Body of pancreas (tissue), 4 donors: Measurements from ENCODE around the gene PAIP1. TPM values are rescaled to one million over a fixed set of nuclear protein-coding genes. Genes with fewer than 3 reads are reported as not detected.
"Not testable (repeated sequence)": the region's sequence is repeated elsewhere in the genome, so short reads cannot be mapped to it uniquely, and the experiment has no call there.

Experiments
- ATAC-seq: fragments of 150-250 bp; one replicate; pipeline ENCODE4 v1.9.1; 2016
- DNase-seq, 4 donors: peaks; one replicate each; pipeline ENCODE4 v3.0.0-alpha.2; 2019
- H3K27ac ChIP-seq, 4 donors: fragments of 200-600 bp; sonication (generic); 1 replicate in 3 of 4; 2 replicates in 1 of 4; pipeline versions ENCODE4 v1.5.1 to v1.6.1; 2016 to 2019; ENCODE audit warnings: mild to moderate bottlenecking in 1 of 4, mixed read lengths in 1 of 4, moderate library complexity in 1 of 4
- H3K27me3 ChIP-seq, 2 donors: fragments of 200-600 bp; sonication (generic); one replicate each; pipeline ENCODE4 v1.6.0; 2016; ENCODE audit warnings: mild to moderate bottlenecking in 1 of 2
- H3K36me3 ChIP-seq, 2 donors: fragments of 200-600 bp; sonication (generic); replicated peaks in 1 of 2; 2 replicates each; pipeline ENCODE4 v1.5.1; 2016; ENCODE audit warnings: low read depth in 2 of 2; ENCODE audit not compliant: insufficient read depth in 1 of 2
- H3K4me1 ChIP-seq: fragments of 200-600 bp; sonication (generic); one replicate; pipeline ENCODE4 v1.6.0; 2016
- H3K4me3 ChIP-seq, 2 donors: fragments of 200-600 bp; sonication (generic); 1 replicate in 1 of 2; 2 replicates in 1 of 2; pipeline ENCODE4 v1.5.1; 2016 to 2019
- H3K9me3 ChIP-seq, 3 donors: fragments of 200-600 bp; sonication (generic); 1 replicate in 2 of 3; 2 replicates in 1 of 3; pipeline ENCODE4 v1.5.1; 2016
- POLR2A ChIP-seq, 3 donors: fragments of 450-650 bp; IDR thresholded peaks; one replicate each; pipeline ENCODE4 v1.6.1; 2016; ENCODE audit warnings: antibody characterized with exemption in 3 of 3, mild to moderate bottlenecking in 2 of 3
- WGBS, 2 donors: methylation state at CpG; one replicate each; pipeline ENCODE4 v1.1.5; 2017; 5-methylcytosine and 5-hydroxymethylcytosine counted together
- intact Hi-C: fragments of 100-400 bp; cut with DNase I; formaldehyde crosslinking; loops from one replicate; pipeline ENCODE4 v1.15.1; 2023
- total RNA-seq, 2 donors: library from RNA; depleted of rRNA; stranded (reverse); fragments of >200 nt; gene quantifications; one replicate each; pipeline ENCODE4 v1.1.0, GENCODE V29; 2016
- TF ChIP-seq, protein P1 (sequence below), 7 experiments: fragments of 450-650 bp in 4 of 7; fragments of 200-600 bp in 3 of 7; sonication (generic) in 3 of 7; IDR thresholded peaks; one replicate each; pipeline ENCODE4 v1.5.1; 2016 to 2019; ENCODE audit warnings: antibody characterized with exemption in 7 of 7

PAIP1 gene
- total RNA-seq, 2 donors from 2014 or later: 33.6 to 45.1 TPM

DNA sequence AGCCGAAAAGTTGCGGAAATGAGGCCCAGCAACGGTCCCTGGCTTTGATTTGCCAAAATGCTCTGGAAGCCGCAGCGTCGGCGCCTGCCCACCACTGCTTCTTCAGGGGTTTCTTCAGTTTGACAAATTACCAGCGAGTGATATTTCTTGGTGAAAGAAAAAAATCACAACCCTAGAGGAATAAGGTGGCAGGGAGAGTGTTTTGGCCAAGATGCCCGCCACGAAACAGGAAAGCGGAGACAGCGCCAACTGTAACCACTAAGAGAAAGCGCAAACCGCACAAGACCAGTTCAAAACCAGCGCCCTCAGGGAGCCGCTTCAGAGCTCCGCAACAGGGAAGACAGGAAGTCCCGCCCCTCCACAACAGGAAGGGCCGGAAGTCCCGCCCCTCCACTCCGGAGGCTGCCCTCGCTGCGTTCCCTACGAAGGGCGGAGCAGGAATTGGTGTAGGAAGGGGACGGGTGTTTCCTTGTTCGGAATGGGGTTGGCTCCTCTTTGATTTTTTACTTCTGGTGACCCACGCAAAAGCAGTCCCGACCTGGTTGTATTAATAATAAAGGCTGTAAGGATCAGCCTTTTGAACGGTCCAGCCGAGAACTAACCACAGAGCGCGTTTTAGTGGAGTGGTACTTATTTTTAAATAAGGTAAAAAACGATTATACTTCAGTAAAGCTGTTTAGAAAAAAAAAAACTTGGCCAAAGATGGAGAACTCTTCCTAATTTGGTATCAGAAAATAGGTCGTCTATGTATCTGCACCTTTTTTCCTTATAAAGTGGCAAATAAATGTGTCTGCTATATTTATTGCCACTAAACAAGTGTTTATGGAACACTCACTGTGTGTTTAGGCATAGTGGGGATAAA, 41.8 kb downstream of the PAIP1 start, which contains the start of gene C5orf34:
C5orf34 (minus strand) TSS at position 333 of the 862 bp plus-strand sequence. CDS start 5,809 bp downstream, outside the sequence.
- no peaks in the 10 kb centered on the region for H3K27me3 ChIP-seq

DNA sequence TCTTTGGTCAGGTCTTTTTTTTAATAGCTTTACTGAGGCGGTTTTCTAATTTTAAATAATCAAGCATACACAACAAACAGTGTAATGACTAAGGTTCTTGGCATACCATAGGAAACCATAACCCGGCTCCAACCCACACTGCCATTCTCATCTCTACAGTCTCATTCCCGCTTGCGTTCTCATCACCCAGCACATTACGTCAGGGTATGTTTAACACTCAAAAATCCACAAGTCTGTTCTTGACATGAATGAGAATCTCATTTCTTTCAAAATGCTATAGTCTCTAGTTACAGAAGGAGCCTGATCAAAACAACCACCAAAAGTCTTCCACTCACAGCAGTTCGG, 42.4 kb downstream of the PAIP1 start:
- H3K4me1 ChIP-seq: peaks cover 13% of the 10 kb centered on the region
- ATAC-seq: no peak
- peak in 1 of 4 donors; percentile 3 for DNase-seq
- 1% methylated on average over 6 of the region's 6 CpGs for WGBS, 2 donors
- peak overlapping the region in 3 of 4 donors; percentile 70 to 84 (median 81) for H3K27ac ChIP-seq
- H3K4me3 ChIP-seq: peak overlapping the region; percentile 17 to 35
- TF ChIP-seq, protein P1, sequence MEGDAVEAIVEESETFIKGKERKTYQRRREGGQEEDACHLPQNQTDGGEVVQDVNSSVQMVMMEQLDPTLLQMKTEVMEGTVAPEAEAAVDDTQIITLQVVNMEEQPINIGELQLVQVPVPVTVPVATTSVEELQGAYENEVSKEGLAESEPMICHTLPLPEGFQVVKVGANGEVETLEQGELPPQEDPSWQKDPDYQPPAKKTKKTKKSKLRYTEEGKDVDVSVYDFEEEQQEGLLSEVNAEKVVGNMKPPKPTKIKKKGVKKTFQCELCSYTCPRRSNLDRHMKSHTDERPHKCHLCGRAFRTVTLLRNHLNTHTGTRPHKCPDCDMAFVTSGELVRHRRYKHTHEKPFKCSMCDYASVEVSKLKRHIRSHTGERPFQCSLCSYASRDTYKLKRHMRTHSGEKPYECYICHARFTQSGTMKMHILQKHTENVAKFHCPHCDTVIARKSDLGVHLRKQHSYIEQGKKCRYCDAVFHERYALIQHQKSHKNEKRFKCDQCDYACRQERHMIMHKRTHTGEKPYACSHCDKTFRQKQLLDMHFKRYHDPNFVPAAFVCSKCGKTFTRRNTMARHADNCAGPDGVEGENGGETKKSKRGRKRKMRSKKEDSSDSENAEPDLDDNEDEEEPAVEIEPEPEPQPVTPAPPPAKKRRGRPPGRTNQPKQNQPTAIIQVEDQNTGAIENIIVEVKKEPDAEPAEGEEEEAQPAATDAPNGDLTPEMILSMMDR (IDR thresholded peaks at IDR 0.05): no peak
- no peak for TF ChIP-seq POLR2A (IDR thresholded peaks at IDR 0.05)
- no peaks in the 10 kb centered on the region for H3K9me3 ChIP-seq
- intact Hi-C loops: no loop called here
- no peaks in the 10 kb centered on the region for H3K27me3 ChIP-seq
- no peaks in the 10 kb centered on the region for H3K36me3 ChIP-seq

More for the DNA sequence above, 41.8 kb downstream of the PAIP1 start, which contains the start of gene C5orf34:
- WGBS, 2 donors: 0 to 2% methylated on average over 28 to 35 of the region's 35 CpGs
- ATAC-seq: peak; percentile 100
- TF ChIP-seq POLR2A (IDR thresholded peaks at IDR 0.05): peak in 2 of 3 donors; percentile 80 to 86
- TF ChIP-seq, protein P1 (IDR thresholded peaks at IDR 0.05): peak in 2 of 7 experiments; percentile 19 to 23
- DNase-seq: peak; percentile 96 to 98 (median 98)
- intact Hi-C loops: no loop called here
- H3K9me3 ChIP-seq: no peaks in the 10 kb centered on the region
- H3K36me3 ChIP-seq: no peaks in the 10 kb centered on the region
- peak within 1 kb of the TSS; percentile 46 to 84 (median 76) for H3K27ac ChIP-seq
- peaks cover 13% of the 10 kb centered on the region for H3K4me1 ChIP-seq
- peak within 1 kb of the TSS; percentile 17 to 35 for H3K4me3 ChIP-seq

- ATAC-seq: no peak
- Histone ChIP-seq H3K4me3 (no peak overlapping the region), H3K36me3 (no peaks in the 10 kb centered on the region), H3K27ac (peak overlapping the region in 1 of 4 donors; percentile 70), H3K27me3 (no peaks in the 10 kb centered on the region), H3K4me1 (peaks cover 13% of the 10 kb centered on the region), H3K9me3 (no peaks in the 10 kb centered on the region)
- DNase-seq: no peak
- intact Hi-C loops: no loop called here
- 8 to 11% methylated on average over 4 of the region's 4 CpGs for WGBS, 2 donors
- TF ChIP-seq, protein P1 (IDR thresholded peaks at IDR 0.05): no peak
- no peak for TF ChIP-seq POLR2A (IDR thresholded peaks at IDR 0.05)
Measured at GRCh38 chr5:43514025-43514424, 42.9 kb downstream of the PAIP1 start.

GRCh38 chr5:43511062-43511461, 45.8 kb downstream of the PAIP1 start:
- H3K27me3 ChIP-seq, intact Hi-C loops, H3K4me3 ChIP-seq, ATAC-seq, DNase-seq, H3K27ac ChIP-seq, H3K36me3 ChIP-seq, H3K9me3 ChIP-seq: not testable (repeated sequence)
- H3K4me1 ChIP-seq: peaks cover 13% of the 10 kb centered on the region
- whole genome bisulfite sequencing, 2 donors: 86 to 93% methylated on average over 7 to 18 of the region's 36 CpGs

- DNase-seq: no peak
- intact Hi-C loops: no loop called here
- H3K27me3 ChIP-seq: no peaks in the 10 kb centered on the region
- H3K4me1 ChIP-seq: no peaks in the 10 kb centered on the region
- TF ChIP-seq, protein P1 (IDR thresholded peaks at IDR 0.05): no peak
- no peak for TF ChIP-seq POLR2A (IDR thresholded peaks at IDR 0.05)
- no peak overlapping the region for H3K4me3 ChIP-seq
- no peaks in the 10 kb centered on the region for H3K9me3 ChIP-seq
- no peaks in the 10 kb centered on the region for H3K36me3 ChIP-seq
- no peak for ATAC-seq
- WGBS, 2 donors: 79 to 88% methylated on average over 2 of the region's 2 CpGs
- no peak overlapping the region for H3K27ac ChIP-seq
Measured at GRCh38 chr5:43498581-43498980, 58.3 kb downstream of the PAIP1 start.
